Dendritic cell treated with granulocyte-macrophage colony-stimulating factor and Interleukin-4, amounts not matched to agents 40 ng/mL and 50 ng/mL, for 4 days (primary cell): ENCODE measurements around the gene KCNK4.
A peak's percentile ranks its signal among the peaks of the same experiment; 100 is the strongest.

ENCODE experiments used
- H3K27ac Mint-ChIP-seq: one replicate; pipeline ENCODE4 v1.8.0; 2022; ENCODE audit warnings: mild to moderate bottlenecking, mixed read lengths
- H3K27me3 Mint-ChIP-seq: one replicate; pipeline ENCODE4 v1.8.0; 2022; ENCODE audit warnings: mild to moderate bottlenecking, mixed read lengths
- H3K36me3 Mint-ChIP-seq: one replicate; pipeline ENCODE4 v1.8.0; 2022; ENCODE audit warnings: low read depth, mixed read lengths
- H3K4me1 Mint-ChIP-seq: one replicate; pipeline ENCODE4 v1.8.0; 2022; ENCODE audit warnings: low read depth, mixed read lengths
- H3K4me3 Mint-ChIP-seq: one replicate; pipeline ENCODE4 v1.8.0; 2022; ENCODE audit warnings: mild to moderate bottlenecking, moderate library complexity, mixed read lengths
- H3K9me3 Mint-ChIP-seq: one replicate; pipeline ENCODE4 v1.8.0; 2022; ENCODE audit warnings: mixed read lengths
- intact Hi-C: fragments of 100-400 bp; cut with micrococcal nuclease; formaldehyde crosslinking; loops from one replicate; pipeline ENCODE4 v1.15.0; 2022

Gene KCNK4

DNA sequence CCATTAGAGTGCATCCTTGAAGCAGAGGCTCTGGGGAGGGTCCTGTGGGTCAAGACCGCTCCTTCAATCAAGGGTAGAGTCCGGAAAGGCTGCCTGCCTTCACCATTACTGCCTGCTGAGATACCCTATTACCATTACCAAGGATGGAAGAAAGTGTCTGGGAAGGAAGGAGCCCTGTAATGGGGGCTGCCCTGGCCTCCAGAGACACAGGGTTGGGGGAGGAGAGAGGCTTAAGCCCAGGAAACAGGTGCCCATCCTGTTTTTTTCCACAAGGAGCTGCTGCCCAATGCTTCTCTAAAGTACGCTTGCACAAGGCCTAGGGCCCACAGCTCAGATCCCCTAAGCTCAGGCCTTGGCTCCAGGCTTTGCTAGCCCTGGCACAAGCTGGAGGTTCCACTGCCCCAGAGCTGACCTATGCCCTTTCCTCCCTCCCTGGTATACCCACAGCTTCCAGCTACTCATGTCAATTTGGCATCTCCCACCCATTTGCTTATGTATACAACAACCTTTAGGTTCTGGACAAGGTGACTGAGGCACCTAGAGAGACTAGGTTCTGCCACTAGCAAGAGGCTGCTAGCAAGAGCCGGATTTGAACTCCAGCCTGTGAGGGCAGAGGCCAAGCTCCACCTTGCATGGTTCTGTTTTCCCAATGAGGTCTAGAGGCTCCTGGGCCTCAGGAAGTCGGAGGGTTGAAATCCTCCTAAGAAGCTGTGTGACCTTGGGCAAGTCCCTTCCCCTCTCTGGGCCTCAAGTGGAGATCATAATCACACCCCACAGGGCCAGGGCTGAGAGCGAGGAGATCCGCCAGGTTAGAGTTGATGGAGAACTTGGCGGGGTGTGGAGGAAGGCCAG is 41.3 kb upstream of the KCNK4 start:
- peaks cover 9% of the 10 kb centered on the region for H3K27me3 Mint-ChIP-seq
- H3K9me3 Mint-ChIP-seq = no peaks in the 10 kb centered on the region
- no peak overlapping the region for H3K27ac Mint-ChIP-seq
- H3K4me3 Mint-ChIP-seq = no peak overlapping the region
- H3K4me1 Mint-ChIP-seq = peaks cover 78% of the 10 kb centered on the region
- H3K36me3 Mint-ChIP-seq = peaks cover 47% of the 10 kb centered on the region
- intact Hi-C loops = loop anchor here (5.0 kb wide), 1 partner anchor 53 kb away; the partner anchor contains the start of gene CATSPERZ

DNA sequence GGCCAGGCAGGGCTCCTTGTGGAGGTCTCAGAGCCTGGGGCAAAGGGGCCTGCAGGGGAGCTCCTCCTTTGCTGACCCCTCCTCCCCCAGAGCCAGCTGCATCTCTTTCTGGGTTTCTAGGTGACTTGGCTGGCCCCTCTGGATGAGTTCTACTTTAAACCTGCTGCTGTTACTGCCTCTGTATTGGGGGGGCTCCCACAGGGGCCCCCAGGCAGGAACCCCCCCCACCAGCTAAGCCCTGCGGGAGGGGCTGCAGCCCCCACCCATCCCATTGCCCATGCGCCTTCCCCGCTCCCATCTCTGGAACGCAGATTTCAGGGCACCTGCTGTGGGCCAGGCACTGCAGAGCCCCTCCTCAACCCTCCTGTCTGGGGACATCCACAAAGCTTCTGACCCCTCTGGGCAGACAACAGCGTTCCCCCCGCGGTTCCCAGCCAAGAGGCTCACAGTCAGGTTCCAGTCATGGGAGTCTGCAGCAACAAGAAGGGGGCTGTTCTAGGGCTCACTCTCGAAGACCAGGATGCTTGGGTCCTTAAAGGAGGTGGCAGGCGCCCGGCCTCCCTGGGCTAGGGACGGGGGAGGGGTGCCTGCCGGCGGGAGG is 40.6 kb upstream of the KCNK4 start:
- peaks cover 9% of the 10 kb centered on the region for H3K27me3 Mint-ChIP-seq

DNA sequence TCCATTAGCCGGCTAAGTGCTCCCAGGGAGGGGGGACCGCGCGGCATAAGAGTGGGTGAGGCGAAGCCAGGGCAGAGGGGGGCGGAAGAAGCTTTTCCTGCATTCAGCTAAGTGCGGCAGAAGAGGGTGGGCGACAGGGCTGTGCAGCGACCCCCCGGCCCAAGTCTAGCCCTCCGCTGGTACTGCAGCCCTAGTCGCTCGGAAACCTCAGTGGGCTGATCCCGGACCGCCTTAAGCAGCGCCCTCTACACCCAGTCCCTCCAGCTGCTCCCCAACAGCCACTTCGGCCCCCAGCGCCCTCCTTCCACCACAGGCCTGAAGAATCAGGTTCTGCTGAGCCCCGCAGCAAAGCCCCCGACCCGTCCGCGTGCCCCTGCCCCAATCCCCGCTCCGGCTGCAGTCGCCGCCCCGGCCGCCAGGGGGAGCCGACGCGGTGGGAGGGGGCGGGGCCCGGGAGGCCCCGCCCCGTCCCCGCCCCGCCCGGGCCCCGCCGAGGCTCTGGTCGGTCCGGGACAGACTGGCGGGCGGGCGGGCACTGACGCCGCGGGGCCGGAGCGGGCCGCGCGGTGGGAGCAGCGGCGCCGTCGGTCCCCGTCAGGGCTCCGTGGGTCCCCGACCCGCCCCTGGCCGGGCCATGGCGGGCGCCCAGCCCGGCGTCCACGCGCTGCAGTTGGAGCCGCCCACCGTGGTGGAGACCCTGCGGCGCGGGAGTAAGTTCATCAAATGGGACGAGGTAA is 39.9 kb upstream of the KCNK4 start, which contains the start of gene PLCB3:
TSS of gene PLCB3 (plus strand) at position 515 of the 737 bp plus-strand sequence. CDS start at position 635, 120 bp downstream.
- H3K36me3 Mint-ChIP-seq = peaks cover 48% of the 10 kb centered on the region
- no peaks in the 10 kb centered on the region for H3K9me3 Mint-ChIP-seq
- intact Hi-C loops = loop anchor here (5.0 kb wide), 1 partner anchor 51 kb away; the partner anchor contains the start of gene CATSPERZ
- H3K27ac Mint-ChIP-seq = peak within 1 kb of the TSS; percentile 88
- peaks cover 64% of the 10 kb centered on the region for H3K4me1 Mint-ChIP-seq
- H3K27me3 Mint-ChIP-seq = peaks cover 9% of the 10 kb centered on the region
- peak within 1 kb of the TSS; percentile 99 for H3K4me3 Mint-ChIP-seq

More for the DNA sequence above, 40.6 kb upstream of the KCNK4 start:
- Mint-ChIP-seq H3K36me3 (peaks cover 48% of the 10 kb centered on the region), H3K4me1 (peaks cover 71% of the 10 kb centered on the region), H3K27ac (peak overlapping the region; percentile 88), H3K9me3 (no peaks in the 10 kb centered on the region), H3K4me3 (peak overlapping the region; percentile 73)
- intact Hi-C loops = loop anchor here (5.0 kb wide), 1 partner anchor 52 kb away; the partner anchor contains the start of gene CATSPERZ

DNA sequence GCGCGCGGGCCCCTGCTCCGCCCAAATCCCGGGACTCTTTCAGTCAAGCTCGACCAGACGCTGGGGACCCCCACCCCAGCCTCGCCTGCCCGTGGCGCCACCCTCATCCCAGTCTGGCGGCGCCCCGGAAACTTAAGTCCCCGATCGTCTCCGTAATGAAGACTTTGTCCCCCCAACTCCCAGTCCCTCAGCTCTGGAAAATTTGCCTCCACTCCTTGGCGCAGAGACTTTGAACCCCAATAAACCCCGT is 39.4 kb upstream of the KCNK4 start:
- Mint-ChIP-seq H3K4me3 (peak overlapping the region; percentile 99), H3K27ac (peak overlapping the region; percentile 88), H3K4me1 (peaks cover 64% of the 10 kb centered on the region), H3K9me3 (no peaks in the 10 kb centered on the region), H3K36me3 (peaks cover 51% of the 10 kb centered on the region), H3K27me3 (peaks cover 9% of the 10 kb centered on the region)
- intact Hi-C loops = loop anchor here (2.0 to 5.0 kb wide), 2 partner anchors 17 to 51 kb away; partner anchors contain the start of gene CATSPERZ

DNA sequence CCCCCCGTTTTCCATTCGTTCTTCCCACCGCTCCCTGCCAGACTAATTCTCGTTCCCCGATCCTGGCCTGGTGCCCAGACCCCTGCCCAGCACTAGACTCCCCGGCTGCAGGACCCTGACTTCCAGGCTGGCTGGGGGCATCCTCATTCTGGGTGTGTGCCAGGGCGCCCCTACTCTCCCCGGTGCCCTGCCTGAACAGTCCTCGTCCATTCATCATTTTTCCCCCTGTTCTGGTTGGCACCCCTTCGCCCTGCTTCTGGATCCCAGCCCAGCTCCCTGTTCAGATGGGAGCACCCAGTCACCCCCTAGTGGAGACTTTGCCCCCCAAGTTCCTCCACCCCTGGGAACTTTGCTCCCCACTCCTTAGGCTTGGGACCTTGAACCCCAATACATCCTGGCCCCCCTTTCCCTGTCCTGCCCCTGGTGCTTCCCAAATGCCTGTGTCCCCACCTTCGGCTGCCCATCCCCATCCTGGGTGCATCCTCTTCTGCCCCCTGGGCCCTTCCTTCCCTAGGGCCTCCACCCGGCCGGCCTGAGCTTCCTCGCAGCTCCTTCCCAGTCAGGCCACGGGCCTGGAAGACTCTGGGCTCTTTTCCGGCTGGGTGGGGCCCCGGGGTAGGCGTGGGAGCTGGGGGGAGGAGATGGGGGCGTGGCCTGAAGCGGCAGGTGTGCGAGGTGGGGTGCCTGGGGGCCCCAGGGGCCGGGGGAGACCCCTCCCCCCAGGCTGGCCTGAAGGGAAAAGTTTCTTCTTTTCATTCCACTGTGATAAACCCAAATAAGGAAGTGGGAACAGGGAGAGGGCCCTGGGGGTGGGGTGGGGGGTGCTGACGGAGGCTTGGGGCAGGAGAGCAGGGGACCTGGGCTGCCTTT is 38.9 kb upstream of the KCNK4 start:
- Mint-ChIP-seq H3K4me1 (peaks cover 59% of the 10 kb centered on the region), H3K27ac (peak overlapping the region; percentile 88), H3K4me3 (peak overlapping the region; percentile 99), H3K36me3 (peaks cover 52% of the 10 kb centered on the region), H3K27me3 (peaks cover 9% of the 10 kb centered on the region), H3K9me3 (no peaks in the 10 kb centered on the region)
- intact Hi-C loops = loop anchor here (2.0 to 5.0 kb wide), 2 partner anchors 17 to 50 kb away; partner anchors contain the start of gene CATSPERZ

DNA sequence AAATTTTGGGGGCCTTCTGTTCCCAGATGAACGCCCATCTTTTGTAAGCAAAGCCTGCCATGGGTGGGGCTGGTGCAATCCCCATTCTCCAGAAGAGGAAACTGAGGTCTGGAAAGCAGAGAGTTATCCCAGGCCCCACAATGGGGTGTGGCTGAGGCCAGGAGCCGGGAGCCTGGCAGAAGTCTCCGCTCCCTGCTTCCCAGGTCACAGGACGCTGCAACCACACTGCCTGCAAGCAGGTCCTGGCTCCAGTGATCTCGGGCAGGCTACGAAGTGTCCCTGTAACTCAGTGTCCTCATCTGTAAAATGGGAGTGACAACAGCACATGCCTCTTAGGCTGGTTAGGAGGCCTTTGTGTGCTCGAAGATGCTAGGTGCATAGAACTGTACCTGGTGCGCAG is 38.1 kb upstream of the KCNK4 start:
- H3K27ac Mint-ChIP-seq = peak overlapping the region; percentile 88
- H3K27me3 Mint-ChIP-seq = peaks cover 9% of the 10 kb centered on the region
- intact Hi-C loops = loop anchor here (2.0 to 5.0 kb wide), 2 partner anchors 16 to 49 kb away; partner anchors contain the start of gene CATSPERZ
- H3K36me3 Mint-ChIP-seq = peaks cover 59% of the 10 kb centered on the region
- peak overlapping the region; percentile 99 for H3K4me3 Mint-ChIP-seq
- no peaks in the 10 kb centered on the region for H3K9me3 Mint-ChIP-seq
- peaks cover 51% of the 10 kb centered on the region for H3K4me1 Mint-ChIP-seq

DNA sequence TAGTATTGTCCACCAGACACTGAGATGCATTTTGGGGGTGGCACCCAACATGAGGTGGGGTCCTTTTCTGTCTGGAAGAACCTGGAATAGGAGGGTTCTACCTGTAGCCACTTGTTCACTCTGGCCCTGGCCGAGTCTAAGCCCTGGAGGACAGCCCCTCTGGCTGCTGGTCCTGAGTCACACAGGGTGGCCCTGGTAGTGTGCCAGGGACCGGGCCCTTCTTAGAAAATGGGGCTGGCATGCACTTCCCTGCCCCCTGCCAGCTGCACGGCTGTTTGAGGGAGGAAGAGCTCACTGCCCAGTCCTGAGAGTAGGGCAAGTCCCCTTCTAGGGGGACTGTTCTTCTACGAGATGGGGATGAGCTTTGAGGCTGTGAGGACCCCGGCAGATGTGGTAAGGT is 37.6 kb upstream of the KCNK4 start:
- peaks cover 47% of the 10 kb centered on the region for H3K4me1 Mint-ChIP-seq
- H3K36me3 Mint-ChIP-seq = peaks cover 63% of the 10 kb centered on the region
- intact Hi-C loops = loop anchor here (2.0 to 5.0 kb wide), 2 partner anchors 15 to 49 kb away; partner anchors contain the start of gene CATSPERZ
- H3K27ac Mint-ChIP-seq = peak overlapping the region; percentile 31
- H3K9me3 Mint-ChIP-seq = no peaks in the 10 kb centered on the region
- peaks cover 9% of the 10 kb centered on the region for H3K27me3 Mint-ChIP-seq
- H3K4me3 Mint-ChIP-seq = peak overlapping the region; percentile 99

DNA sequence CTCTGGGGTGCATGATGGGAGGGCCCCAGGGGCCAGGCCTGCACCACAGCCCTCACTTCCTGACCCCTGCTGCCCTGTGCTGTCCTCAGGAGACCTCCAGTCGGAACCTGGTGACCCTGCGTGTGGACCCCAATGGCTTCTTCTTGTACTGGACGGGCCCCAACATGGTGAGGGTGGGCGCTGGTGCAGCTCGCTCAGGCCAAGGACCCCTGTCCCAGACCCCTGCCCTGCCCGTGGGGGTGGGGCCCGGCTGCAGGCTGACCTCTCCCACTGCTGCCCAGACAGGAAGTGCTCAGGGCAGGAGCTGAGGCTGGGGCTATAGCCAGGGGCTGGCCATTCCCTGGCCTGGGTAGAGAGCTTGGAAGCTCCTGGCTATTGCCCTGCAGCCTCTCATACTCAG is 36.8 kb upstream of the KCNK4 start:
- Mint-ChIP-seq H3K4me3 (no peak overlapping the region), H3K27me3 (peaks cover 9% of the 10 kb centered on the region), H3K27ac (peak overlapping the region; percentile 31), H3K4me1 (peaks cover 42% of the 10 kb centered on the region), H3K36me3 (peaks cover 72% of the 10 kb centered on the region), H3K9me3 (no peaks in the 10 kb centered on the region)
- intact Hi-C loops = loop anchor here (5.0 kb wide), 1 partner anchor 48 kb away; the partner anchor contains the start of gene CATSPERZ

DNA sequence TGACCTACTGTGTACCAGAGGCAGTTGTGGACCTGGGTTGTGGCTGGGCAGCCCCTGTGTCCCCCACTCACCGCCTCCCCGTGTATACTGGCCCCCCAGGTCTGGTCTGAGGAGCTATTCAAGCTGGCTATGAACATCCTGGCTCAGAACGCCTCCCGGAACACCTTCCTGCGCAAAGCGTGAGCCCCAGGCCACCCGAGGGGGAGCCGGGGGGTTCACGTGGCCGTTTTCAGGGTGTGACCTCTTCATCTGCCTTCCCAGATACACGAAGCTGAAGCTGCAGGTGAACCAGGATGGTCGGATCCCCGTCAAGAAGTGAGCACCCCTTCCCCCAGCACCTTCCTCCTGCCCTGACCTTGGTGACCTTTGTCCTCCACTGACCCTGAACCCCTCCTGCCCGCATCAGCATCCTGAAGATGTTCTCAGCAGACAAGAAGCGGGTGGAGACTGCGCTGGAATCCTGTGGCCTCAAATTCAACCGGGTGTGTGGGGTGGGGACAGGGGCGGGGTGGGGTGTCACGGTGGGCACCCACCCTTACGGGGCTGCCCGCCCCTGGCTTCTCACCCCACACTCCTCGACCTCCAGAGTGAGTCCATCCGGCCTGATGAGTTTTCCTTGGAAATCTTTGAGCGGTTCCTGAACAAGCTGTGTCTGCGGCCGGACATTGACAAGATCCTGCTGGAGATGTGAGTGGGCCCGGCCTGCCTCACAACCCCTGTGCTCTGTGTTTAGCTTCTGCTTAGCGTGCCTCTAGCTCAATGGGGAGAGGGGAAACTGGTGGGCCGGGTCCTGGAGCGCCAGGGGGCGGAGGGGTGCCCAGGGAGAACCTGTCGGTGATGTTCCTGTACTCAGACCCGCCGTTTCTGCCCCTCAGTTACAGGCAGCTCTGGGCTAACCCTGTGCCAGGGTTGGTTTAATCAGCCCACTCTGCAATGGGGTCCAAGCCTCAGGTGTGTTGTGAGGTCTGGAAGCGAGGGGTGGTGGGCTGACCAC is 35.7 kb upstream of the KCNK4 start:
- peaks cover 4% of the 10 kb centered on the region for H3K27me3 Mint-ChIP-seq
- no peak overlapping the region for H3K27ac Mint-ChIP-seq
- H3K4me3 Mint-ChIP-seq = no peak overlapping the region
- H3K36me3 Mint-ChIP-seq = peaks cover 83% of the 10 kb centered on the region
- peaks cover 47% of the 10 kb centered on the region for H3K4me1 Mint-ChIP-seq
- H3K9me3 Mint-ChIP-seq = no peaks in the 10 kb centered on the region
- intact Hi-C loops = no loop called here

DNA sequence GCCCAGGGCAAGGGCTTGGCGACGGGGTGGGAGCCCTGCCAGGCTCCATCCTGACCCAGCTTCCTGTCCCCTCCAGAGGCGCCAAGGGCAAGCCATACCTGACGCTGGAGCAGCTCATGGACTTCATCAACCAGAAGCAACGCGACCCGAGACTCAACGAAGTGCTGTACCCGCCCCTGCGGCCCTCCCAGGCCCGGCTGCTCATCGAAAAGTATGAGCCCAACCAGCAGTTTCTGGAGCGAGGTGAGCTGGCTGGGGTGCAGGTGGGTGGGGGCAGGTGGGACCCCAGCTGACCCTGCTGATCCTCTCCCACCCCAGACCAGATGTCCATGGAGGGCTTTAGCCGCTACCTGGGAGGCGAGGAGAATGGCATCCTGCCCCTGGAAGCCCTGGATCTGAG is 34.8 kb upstream of the KCNK4 start:
- intact Hi-C loops = no loop called here
- Mint-ChIP-seq H3K27me3 (no peaks in the 10 kb centered on the region), H3K4me1 (peaks cover 38% of the 10 kb centered on the region), H3K4me3 (no peak overlapping the region), H3K27ac (no peak overlapping the region), H3K36me3 (peaks cover 91% of the 10 kb centered on the region), H3K9me3 (no peaks in the 10 kb centered on the region)

DNA sequence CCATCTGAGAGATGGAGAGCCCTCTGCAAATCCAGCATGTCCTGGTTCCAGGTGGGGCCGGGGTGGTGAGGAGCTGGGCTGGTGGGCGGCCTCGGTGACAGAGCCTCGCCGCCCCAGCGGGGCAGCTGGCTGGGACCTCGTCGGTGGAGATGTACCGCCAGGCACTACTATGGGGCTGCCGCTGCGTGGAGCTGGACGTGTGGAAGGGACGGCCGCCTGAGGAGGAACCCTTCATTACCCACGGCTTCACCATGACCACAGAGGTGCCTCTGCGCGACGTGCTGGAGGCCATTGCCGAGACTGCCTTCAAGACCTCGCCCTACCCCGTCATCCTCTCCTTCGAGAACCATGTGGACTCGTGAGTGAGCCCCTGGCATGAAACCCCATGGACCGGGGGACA is 32.7 kb upstream of the KCNK4 start:
- no peak overlapping the region for H3K27ac Mint-ChIP-seq
- H3K9me3 Mint-ChIP-seq = no peaks in the 10 kb centered on the region
- intact Hi-C loops = no loop called here
- no peaks in the 10 kb centered on the region for H3K27me3 Mint-ChIP-seq
- peaks cover 22% of the 10 kb centered on the region for H3K4me1 Mint-ChIP-seq
- H3K36me3 Mint-ChIP-seq = peaks cover 100% of the 10 kb centered on the region
- no peak overlapping the region for H3K4me3 Mint-ChIP-seq

DNA sequence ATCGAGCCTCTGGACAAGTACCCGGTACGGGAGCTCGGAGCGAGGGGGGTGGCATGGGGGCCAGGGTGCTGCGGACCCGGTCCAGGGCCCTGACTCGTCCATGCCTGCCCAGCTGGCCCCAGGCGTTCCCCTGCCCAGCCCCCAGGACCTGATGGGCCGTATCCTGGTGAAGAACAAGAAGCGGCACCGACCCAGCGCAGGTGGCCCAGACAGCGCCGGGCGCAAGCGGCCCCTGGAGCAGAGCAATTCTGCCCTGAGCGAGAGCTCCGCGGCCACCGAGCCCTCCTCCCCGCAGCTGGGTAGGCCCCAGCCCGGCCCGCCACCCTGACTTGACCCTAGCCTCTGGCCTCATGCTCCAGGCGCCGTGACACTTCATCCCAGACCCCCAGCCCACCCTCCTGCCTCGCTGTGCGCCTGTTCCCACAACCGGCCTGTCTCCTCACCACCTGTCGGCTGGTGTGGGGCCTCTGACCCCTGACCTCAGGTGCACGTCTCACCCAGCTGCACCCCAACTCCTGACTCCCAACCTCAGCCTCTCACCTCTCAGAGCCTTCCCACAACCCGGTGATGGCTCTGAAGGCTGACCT is 32.1 kb upstream of the KCNK4 start:
- intact Hi-C loops = no loop called here

More for the DNA sequence above, 32.1 kb upstream of the KCNK4 start:
- Mint-ChIP-seq H3K4me1 (peaks cover 15% of the 10 kb centered on the region), H3K27me3 (no peaks in the 10 kb centered on the region), H3K27ac (no peak overlapping the region), H3K36me3 (peaks cover 100% of the 10 kb centered on the region), H3K9me3 (no peaks in the 10 kb centered on the region), H3K4me3 (no peak overlapping the region)
